SKM-1 (cell line): ENCODE measurements around the gene RABGAP1L.

ENCODE experiments used
- DNase-seq: peaks from one replicate; lab custom pipeline; 2025; ENCODE audit not compliant: unreplicated experiment; lab: John Stamatoyannopoulos, UW

RABGAP1L gene

GRCh38 chr1:174954073-174954460 is 794.7 kb downstream of the RABGAP1L start:
- DNase-seq, result no peak

GRCh38 chr1:174954671-174955669 is 795.6 kb downstream of the RABGAP1L start:
- peak; percentile 60 for DNase-seq

- no peak for DNase-seq
Measured at GRCh38 chr1:174956086-174956485, 796.8 kb downstream of the RABGAP1L start.

GRCh38 chr1:174956976-174957375 is 797.7 kb downstream of the RABGAP1L start:
- DNase-seq, result no peak

GRCh38 chr1:174957829-174958228 is 798.5 kb downstream of the RABGAP1L start:
- no peak for DNase-seq

- DNase-seq, result no peak
Measured at GRCh38 chr1:174958396-174958795, 799.1 kb downstream of the RABGAP1L start.

- DNase-seq, result no peak
Measured at GRCh38 chr1:174960362-174960761, 801.0 kb downstream of the RABGAP1L start.

GRCh38 chr1:174963529-174964125 is 804.3 kb downstream of the RABGAP1L start:
- no peak for DNase-seq

- DNase-seq, result peak; percentile 91
Measured at GRCh38 chr1:174964261-174964971, 805.1 kb downstream of the RABGAP1L start.

- no peak for DNase-seq
Measured at GRCh38 chr1:174964972-174965361, 805.6 kb downstream of the RABGAP1L start.

- DNase-seq, result no peak
Measured at GRCh38 chr1:174965362-174966007, 806.2 kb downstream of the RABGAP1L start.

- DNase-seq, result no peak
Measured at GRCh38 chr1:174966008-174966572, 806.8 kb downstream of the RABGAP1L start.

GRCh38 chr1:174967845-174968705 is 808.8 kb downstream of the RABGAP1L start:
- DNase-seq, result no peak

- DNase-seq, result peak; percentile 50
Measured at GRCh38 chr1:174968750-174969244, 809.5 kb downstream of the RABGAP1L start.

- DNase-seq, result no peak
Measured at GRCh38 chr1:174969977-174970376, 810.7 kb downstream of the RABGAP1L start.

GRCh38 chr1:174971466-174971865 is 812.1 kb downstream of the RABGAP1L start:
- no peak for DNase-seq

GRCh38 chr1:174971902-174972301 is 812.6 kb downstream of the RABGAP1L start:
- DNase-seq, result no peak

GRCh38 chr1:174974711-174975119 is 815.4 kb downstream of the RABGAP1L start:
- DNase-seq, result no peak

- DNase-seq, result no peak
Measured at GRCh38 chr1:174975764-174976163, 816.4 kb downstream of the RABGAP1L start.
